PC-3 (cell line): ENCODE data around the gene DNAH2.

ENCODE experiments used
- EZH2 ChIP-seq: fragments of 300-600 bp; sonication (generic); IDR thresholded peaks from one replicate; pipeline ENCODE4 v1.6.1; 2017; ENCODE audit warnings: antibody characterized with exemption, mild to moderate bottlenecking, low read length; ENCODE audit not compliant: unreplicated experiment
- EZH2phosphoT487 ChIP-seq: fragments of 300-600 bp; sonication (generic); IDR thresholded peaks from 2 replicates; pipeline ENCODE4 v1.6.1; 2018; ENCODE audit warnings: mild to moderate bottlenecking, antibody characterized with exemption, low read length, borderline replicate concordance
- TF ChIP-seq, protein P1 (sequence below): fragments of 300-600 bp; sonication (generic); conservative IDR thresholded peaks from 2 replicates; pipeline ENCODE4 v1.5.1; 2017; ENCODE audit warnings: antibody characterized with exemption, low read depth, mild to moderate bottlenecking, low read length

DNA sequence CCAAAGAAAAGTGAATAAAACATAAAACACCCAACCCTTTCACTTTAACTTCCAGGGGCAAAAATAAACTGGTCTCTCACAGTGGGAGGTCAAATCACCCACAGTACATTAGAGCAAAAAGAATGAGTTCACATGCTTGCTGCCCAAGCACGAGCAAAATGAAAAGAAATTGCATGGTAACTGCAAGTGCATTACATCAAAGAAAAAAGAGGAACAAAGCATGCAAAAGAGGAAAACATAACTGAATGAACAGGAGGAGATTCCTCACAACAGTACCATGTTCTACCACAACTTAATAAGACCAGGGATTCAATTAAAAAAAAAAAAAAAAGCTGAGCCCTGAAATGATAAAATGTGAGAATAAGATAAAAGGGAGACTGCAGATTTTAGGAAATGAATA, 12.3 kb downstream of the DNAH2 start:
- TF ChIP-seq EZH2 (no peak), EZH2phosphoT487 (no peak)
- TF ChIP-seq, protein P1, sequence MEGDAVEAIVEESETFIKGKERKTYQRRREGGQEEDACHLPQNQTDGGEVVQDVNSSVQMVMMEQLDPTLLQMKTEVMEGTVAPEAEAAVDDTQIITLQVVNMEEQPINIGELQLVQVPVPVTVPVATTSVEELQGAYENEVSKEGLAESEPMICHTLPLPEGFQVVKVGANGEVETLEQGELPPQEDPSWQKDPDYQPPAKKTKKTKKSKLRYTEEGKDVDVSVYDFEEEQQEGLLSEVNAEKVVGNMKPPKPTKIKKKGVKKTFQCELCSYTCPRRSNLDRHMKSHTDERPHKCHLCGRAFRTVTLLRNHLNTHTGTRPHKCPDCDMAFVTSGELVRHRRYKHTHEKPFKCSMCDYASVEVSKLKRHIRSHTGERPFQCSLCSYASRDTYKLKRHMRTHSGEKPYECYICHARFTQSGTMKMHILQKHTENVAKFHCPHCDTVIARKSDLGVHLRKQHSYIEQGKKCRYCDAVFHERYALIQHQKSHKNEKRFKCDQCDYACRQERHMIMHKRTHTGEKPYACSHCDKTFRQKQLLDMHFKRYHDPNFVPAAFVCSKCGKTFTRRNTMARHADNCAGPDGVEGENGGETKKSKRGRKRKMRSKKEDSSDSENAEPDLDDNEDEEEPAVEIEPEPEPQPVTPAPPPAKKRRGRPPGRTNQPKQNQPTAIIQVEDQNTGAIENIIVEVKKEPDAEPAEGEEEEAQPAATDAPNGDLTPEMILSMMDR: no peak
